GM12878 (cell line): Measurements from ENCODE around the gene ZNF792. TPM values are rescaled to one million over a fixed set of nuclear protein-coding genes. Genes with fewer than 3 reads are reported as not detected.

Source experiments
- ATAC-seq: fragments of 200-7000 bp; cut with Tn5 transposase; 3 replicates; pipeline ENCODE4 v1.9.1; 2020; ENCODE audit warnings: mild to moderate bottlenecking, moderate library complexity
- BruUV-seq: library from RNA; stranded (reverse); fragments of 400-500 nt; replicated peaks from 2 replicates; lab custom pipeline; 2021; lab: Mats Ljungman, UMichigan
- CTCF ChIA-PET: fragments of 300-600 bp; sonication (Branson Sonifier 250); formaldehyde crosslinking; extraction: SDS; loops from one replicate; lab custom pipeline; 2021; ENCODE audit warnings: inconsistent platforms; lab: Yijun Ruan, JAX
- POLR2A ChIA-PET: fragments of 350-600 bp; formaldehyde crosslinking; extraction: SDS; loops from one replicate; lab custom pipeline; 2021; ENCODE audit warnings: inconsistent platforms; lab: Charles Lee
- RAD21 ChIA-PET: fragments of 300-600 bp; sonication (Branson Sonifier 250); formaldehyde crosslinking; loops from one replicate; lab custom pipeline; 2023; ENCODE audit warnings: antibody characterized with exemption; ENCODE audit not compliant: unreplicated experiment; lab: Charles Lee
- SMC1A ChIA-PET: fragments of 300-600 bp; sonication (Branson Sonifier 250); formaldehyde crosslinking; loops from one replicate; lab custom pipeline; 2023; ENCODE audit not compliant: unreplicated experiment, uncharacterized antibody; lab: Charles Lee
- DNase-seq: peaks from one replicate; pipeline ENCODE4 v3.0.0-alpha.2; 2011; ENCODE audit warnings: low read depth, low spot score
- FAIRE-seq: peaks from 3 replicates; lab custom pipeline; 2011; peaks lifted over from hg19 to GRCh38; lab: Jason Lieb, UNC
- H2AFZ ChIP-seq: 2 replicates; pipeline ENCODE4 v1.6.0; 2011; ENCODE audit warnings: low read depth, low read length, control low read depth; ENCODE audit not compliant: control insufficient read depth
- H3K27ac ChIP-seq: 2 replicates; pipeline ENCODE4 v1.5.1; 2011; ENCODE audit warnings: control low read depth; ENCODE audit not compliant: control insufficient read depth, insufficient read depth
- H3K27me3 ChIP-seq, 2 experiments: replicated peaks in 1 of 2; 2 replicates each; pipeline versions ENCODE4 v1.6.0 to v1.6.1; 2011; ENCODE audit warnings: low read length in 1 of 2; ENCODE audit not compliant: control insufficient read depth in 2 of 2, insufficient read depth in 2 of 2
- H3K36me3 ChIP-seq, 2 experiments: 2 replicates each; pipeline ENCODE4 v1.5.1; 2011; ENCODE audit warnings: low read length in 1 of 2; ENCODE audit not compliant: control insufficient read depth in 2 of 2, insufficient read depth in 2 of 2
- H3K4me1 ChIP-seq: 2 replicates; pipeline ENCODE4 v1.6.1; 2011; ENCODE audit warnings: mild to moderate bottlenecking, low read length, moderate library complexity, mixed read lengths; ENCODE audit not compliant: control insufficient read depth, insufficient read depth
- H3K4me2 ChIP-seq: 2 replicates; pipeline ENCODE4 v1.6.0; 2011; ENCODE audit warnings: control low read depth; ENCODE audit not compliant: control insufficient read depth, insufficient read depth
- H3K4me3 ChIP-seq: fragments of 200-600 bp; sonication (generic); 2 replicates; pipeline ENCODE4 v1.5.1; 2016
- H3K79me2 ChIP-seq: 2 replicates; pipeline ENCODE4 v1.6.0; 2011; ENCODE audit warnings: low read length; ENCODE audit not compliant: control insufficient read depth, insufficient read depth
- H3K9ac ChIP-seq: 2 replicates; pipeline ENCODE4 v1.8.0; 2011; ENCODE audit warnings: low read length, control low read depth, mixed read lengths; ENCODE audit not compliant: control insufficient read depth, insufficient read depth
- H3K9me3 ChIP-seq: replicated peaks from 3 replicates; pipeline ENCODE4 v1.5.1; 2011; ENCODE audit warnings: mild to moderate bottlenecking, low read length; ENCODE audit not compliant: control insufficient read depth, insufficient read depth
- H4K20me1 ChIP-seq: 2 replicates; pipeline ENCODE4 v1.6.0; 2011; ENCODE audit not compliant: control insufficient read depth, insufficient read depth
- ATF7 ChIP-seq: fragments of 450-650 bp; IDR thresholded peaks from 2 replicates; pipeline ENCODE4 v1.6.1; 2016; ENCODE audit warnings: low read depth, mild to moderate bottlenecking
- CHD4 ChIP-seq: fragments of 200-600 bp; sonication (generic); IDR thresholded peaks from 2 replicates; pipeline ENCODE4 v1.6.1; 2016; ENCODE audit warnings: mild to moderate bottlenecking
- GABPA ChIP-seq: IDR thresholded peaks from 2 replicates; pipeline ENCODE4 v1.6.1; 2014; ENCODE audit warnings: antibody characterized with exemption, low read depth, mild to moderate bottlenecking, inconsistent platforms
- KAT2A ChIP-seq: conservative IDR thresholded peaks from 2 replicates; pipeline ENCODE4 v1.6.1; 2011; ENCODE audit warnings: low read depth, low read length; ENCODE audit not compliant: control insufficient read depth
- KDM1A ChIP-seq: fragments of 200-600 bp; sonication (generic); IDR thresholded peaks from 2 replicates; pipeline ENCODE4 v1.6.1; 2016; ENCODE audit warnings: borderline replicate concordance
- PAX5 ChIP-seq: IDR thresholded peaks from 2 replicates; pipeline ENCODE4 v1.6.1; 2011; ENCODE audit warnings: low read depth, low read length, borderline replicate concordance
- POLR2AphosphoS2 ChIP-seq: IDR thresholded peaks from 2 replicates; pipeline ENCODE4 v1.6.1; 2011; ENCODE audit warnings: low read depth, mild to moderate bottlenecking, low read length, improper control_type of control experiment, moderate library complexity
- RUNX3 ChIP-seq: IDR thresholded peaks from 2 replicates; pipeline ENCODE4 v1.6.1; 2012; ENCODE audit warnings: low read length, inconsistent platforms
- SUZ12 ChIP-seq: fragments of 200-600 bp; sonication (generic); IDR thresholded peaks from one replicate; pipeline ENCODE4 v1.6.1; 2018; ENCODE audit warnings: antibody characterized with exemption, mild to moderate bottlenecking; ENCODE audit not compliant: unreplicated experiment
- TARDBP ChIP-seq: IDR thresholded peaks from 2 replicates; pipeline ENCODE4 v1.6.1; 2016; ENCODE audit warnings: borderline replicate concordance
- ZNF384 ChIP-seq: IDR thresholded peaks from 2 replicates; pipeline ENCODE4 v1.6.1; 2012; ENCODE audit warnings: low read depth, mild to moderate bottlenecking, low read length, improper control_type of control experiment, borderline replicate concordance
- ZZZ3 ChIP-seq: IDR thresholded peaks from 2 replicates; pipeline ENCODE4 v1.6.1; 2011; ENCODE audit warnings: low read depth; ENCODE audit not compliant: control insufficient read depth, insufficient read length
- WGBS: methylation state at CpG from one replicate; pipeline ENCODE4 v1.1.6; 2016; ENCODE audit warnings: low lambda C conversion rate; ENCODE audit not compliant: insufficient replicate concordance, insufficient coverage; ENCODE audit errors: missing lambda C conversion rate; 5-methylcytosine and 5-hydroxymethylcytosine counted together
- in situ Hi-C: fragments of 300-500 bp; cut with MboI; formaldehyde crosslinking; loops from 9 replicates; pipeline ENCODE4 v1.14.3; 2018; ENCODE audit warnings: mixed read lengths
- intact Hi-C: fragments of 100-400 bp; cut with micrococcal nuclease; formaldehyde crosslinking; loops from one replicate; pipeline ENCODE4 v1.14.2; 2022; ENCODE audit not compliant: unreplicated experiment
- polyA plus RNA-seq, 11 experiments: library from polyadenylated mRNA; depleted of rRNA in 4 of 11; unstranded in 6 of 11; stranded (reverse) in 5 of 11; fragments of >200 nt; fragmentation: Nextera tagmentation in 4 of 11; fragmentation: Illumina TruSeq in 1 of 11; extraction: Ambion mirVana in 4 of 11; extraction: Trizol in 1 of 11; gene quantifications; 1 replicate in 1 of 11; 2 replicates in 10 of 11; pipeline versions ENCODE4 v1.2.1 to v1.2.3, GENCODE V29; 2011 to 2016; ENCODE audit warnings: inconsistent platforms in 2 of 11, missing spikeins in 2 of 11, low read depth in 1 of 11
- total RNA-seq, 4 experiments: library from RNA; depleted of rRNA in 3 of 4; stranded (reverse); fragments of >200 nt in 3 of 4; fragmentation: Illumina TruSeq in 1 of 4; extraction: Trizol in 1 of 4; gene quantifications; 2 replicates each; pipeline versions ENCODE4 v1.2.1 to v1.2.3, GENCODE V29; 2013 to 2021
- TF ChIP-seq, protein P1 (sequence below): fragments of 150-350 bp; IDR thresholded peaks from 2 replicates; pipeline ENCODE4 v1.6.1; 2014; ENCODE audit warnings: mild to moderate bottlenecking, low read depth, low read length
- TF ChIP-seq, protein P2 (sequence below): fragments of 450-650 bp; IDR thresholded peaks from 2 replicates; pipeline ENCODE4 v1.6.1; 2017; ENCODE audit warnings: mild to moderate bottlenecking, moderate library complexity
- TF ChIP-seq, protein P3 (sequence below): IDR thresholded peaks from 2 replicates; pipeline ENCODE4 v1.6.1; 2011; ENCODE audit warnings: mild to moderate bottlenecking, low read depth, low read length, moderate library complexity; ENCODE audit not compliant: insufficient replicate concordance

Gene ZNF792
- total and polyA plus RNA-seq, 10 of the 15 experiments (the other 5 are each of a cell fraction or from before 2014, with no cell fraction given), result 0.53 to 4.8 (median 1.3) TPM

DNA sequence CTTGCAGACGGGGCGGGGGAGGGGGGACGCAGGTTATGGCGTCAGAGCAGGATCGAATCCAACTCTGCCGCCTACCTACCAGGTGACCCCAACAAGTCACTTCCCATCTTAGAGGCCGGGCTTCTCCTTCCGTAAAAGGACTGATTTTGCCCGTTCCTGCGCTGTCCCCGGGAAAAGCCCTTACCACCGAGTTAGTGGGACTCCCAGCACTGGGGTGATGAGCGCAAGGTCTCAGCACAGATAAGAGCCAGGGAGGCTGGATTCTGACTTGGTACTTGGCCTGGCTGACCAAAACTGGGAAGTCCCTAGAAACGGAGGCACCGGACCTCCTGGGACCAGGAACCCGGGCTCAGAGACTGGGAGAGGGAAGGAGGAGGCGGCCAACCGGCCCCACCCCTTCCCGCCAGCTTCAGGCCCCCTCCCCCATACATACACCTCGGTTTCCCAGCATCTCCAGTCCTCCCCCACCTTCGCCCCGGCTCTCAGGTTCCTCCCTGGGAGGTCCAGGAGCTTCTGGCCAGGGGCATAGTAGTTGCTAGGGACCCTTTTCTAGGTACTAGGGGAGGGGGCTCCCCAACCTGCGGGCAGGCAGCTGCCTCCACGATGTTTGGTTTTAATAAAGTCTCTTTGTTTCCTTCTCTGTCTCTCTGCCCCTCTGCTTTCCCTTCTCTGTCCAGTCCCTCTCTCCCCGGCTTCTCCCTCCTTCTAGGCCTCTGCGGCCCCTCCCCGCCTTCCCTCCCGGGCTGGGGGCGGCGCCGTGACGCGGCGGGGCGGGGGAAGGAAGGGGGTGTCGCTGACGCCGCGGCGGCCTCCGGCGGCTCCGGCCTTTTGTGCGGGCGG is 35.7 kb upstream of the ZNF792 start, which contains the start of gene GRAMD1A:
TSS of gene GRAMD1A (plus strand) at position 826 of the 840 bp plus-strand sequence. CDS start 156 bp downstream, outside the sequence.
- peaks cover 45% of the 10 kb centered on the region for H3K79me2 ChIP-seq
- POLR2A ChIA-PET, result interaction anchor here (0.5 to 4.7 kb wide), 5 partner anchors 10 to 1595 kb away, joined by 4 to 38 read pairs (median 5); no protein-coding TSS in a partner anchor
- WGBS, result 1% methylated on average over 37 of the region's 45 CpGs
- SMC1A ChIA-PET, result interaction anchor here (0.7 to 1.7 kb wide), 4 partner anchors 9 to 21 kb away, joined by 3 to 6 read pairs (median 4); no protein-coding TSS in a partner anchor
- peaks cover 3% of the 10 kb centered on the region in 2 experiments; a peak in 3 of 4 replicates for H3K36me3 ChIP-seq
- peak within 1 kb of the TSS; percentile 96 for H3K4me2 ChIP-seq
- peak within 1 kb of the TSS; percentile 95 for H3K4me3 ChIP-seq
- no peaks in the 10 kb centered on the region; the same call in 2 of the 3 replicates for H3K9me3 ChIP-seq
- TSS peak; percentile 99 for BruUV-seq
- intact Hi-C loops, result no loop called here
- DNase-seq (no peak), ATAC-seq (peak; percentile 72), FAIRE-seq (no peak)
- peak within 1 kb of the TSS; percentile 76 for H2AFZ ChIP-seq
- H3K4me1 ChIP-seq, result peaks cover 43% of the 10 kb centered on the region
- in situ Hi-C loops, result no loop called here
- peaks cover 6% of the 10 kb centered on the region; the same call in 1 of the 2 replicates for H4K20me1 ChIP-seq
- peak within 1 kb of the TSS; percentile 94 for H3K9ac ChIP-seq
- no peaks in the 10 kb centered on the region for H3K27me3 ChIP-seq
- CTCF ChIA-PET, result interaction anchor here (1.6 to 2.2 kb wide), 2 partner anchors 11 to 136 kb away, joined by 3 to 5 read pairs; partner anchors contain the start of gene LGI4
- RAD21 ChIA-PET, result interaction anchor here (1.4 to 3.5 kb wide), 2 partner anchors 10 to 27 kb away, joined by 3 to 33 read pairs; no protein-coding TSS in a partner anchor
- peak within 1 kb of the TSS; percentile 86 for H3K27ac ChIP-seq
- TF ChIP-seq ZNF384 (no peak), ATF7 (peak; percentile 23; the same call in 1 of the 2 replicates), KDM1A (no peak), PAX5 (no peak), ZZZ3 (no peak), KAT2A (no peak), CHD4 (no peak), GABPA (no peak), RUNX3 (peak; percentile 18), POLR2AphosphoS2 (peak; percentile 19; the same call in 1 of the 2 replicates), TARDBP (no peak), SUZ12 (no peak)
- TF ChIP-seq, protein P1, sequence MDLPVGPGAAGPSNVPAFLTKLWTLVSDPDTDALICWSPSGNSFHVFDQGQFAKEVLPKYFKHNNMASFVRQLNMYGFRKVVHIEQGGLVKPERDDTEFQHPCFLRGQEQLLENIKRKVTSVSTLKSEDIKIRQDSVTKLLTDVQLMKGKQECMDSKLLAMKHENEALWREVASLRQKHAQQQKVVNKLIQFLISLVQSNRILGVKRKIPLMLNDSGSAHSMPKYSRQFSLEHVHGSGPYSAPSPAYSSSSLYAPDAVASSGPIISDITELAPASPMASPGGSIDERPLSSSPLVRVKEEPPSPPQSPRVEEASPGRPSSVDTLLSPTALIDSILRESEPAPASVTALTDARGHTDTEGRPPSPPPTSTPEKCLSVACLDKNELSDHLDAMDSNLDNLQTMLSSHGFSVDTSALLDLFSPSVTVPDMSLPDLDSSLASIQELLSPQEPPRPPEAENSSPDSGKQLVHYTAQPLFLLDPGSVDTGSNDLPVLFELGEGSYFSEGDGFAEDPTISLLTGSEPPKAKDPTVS, result no peak
- TF ChIP-seq, protein P2, sequence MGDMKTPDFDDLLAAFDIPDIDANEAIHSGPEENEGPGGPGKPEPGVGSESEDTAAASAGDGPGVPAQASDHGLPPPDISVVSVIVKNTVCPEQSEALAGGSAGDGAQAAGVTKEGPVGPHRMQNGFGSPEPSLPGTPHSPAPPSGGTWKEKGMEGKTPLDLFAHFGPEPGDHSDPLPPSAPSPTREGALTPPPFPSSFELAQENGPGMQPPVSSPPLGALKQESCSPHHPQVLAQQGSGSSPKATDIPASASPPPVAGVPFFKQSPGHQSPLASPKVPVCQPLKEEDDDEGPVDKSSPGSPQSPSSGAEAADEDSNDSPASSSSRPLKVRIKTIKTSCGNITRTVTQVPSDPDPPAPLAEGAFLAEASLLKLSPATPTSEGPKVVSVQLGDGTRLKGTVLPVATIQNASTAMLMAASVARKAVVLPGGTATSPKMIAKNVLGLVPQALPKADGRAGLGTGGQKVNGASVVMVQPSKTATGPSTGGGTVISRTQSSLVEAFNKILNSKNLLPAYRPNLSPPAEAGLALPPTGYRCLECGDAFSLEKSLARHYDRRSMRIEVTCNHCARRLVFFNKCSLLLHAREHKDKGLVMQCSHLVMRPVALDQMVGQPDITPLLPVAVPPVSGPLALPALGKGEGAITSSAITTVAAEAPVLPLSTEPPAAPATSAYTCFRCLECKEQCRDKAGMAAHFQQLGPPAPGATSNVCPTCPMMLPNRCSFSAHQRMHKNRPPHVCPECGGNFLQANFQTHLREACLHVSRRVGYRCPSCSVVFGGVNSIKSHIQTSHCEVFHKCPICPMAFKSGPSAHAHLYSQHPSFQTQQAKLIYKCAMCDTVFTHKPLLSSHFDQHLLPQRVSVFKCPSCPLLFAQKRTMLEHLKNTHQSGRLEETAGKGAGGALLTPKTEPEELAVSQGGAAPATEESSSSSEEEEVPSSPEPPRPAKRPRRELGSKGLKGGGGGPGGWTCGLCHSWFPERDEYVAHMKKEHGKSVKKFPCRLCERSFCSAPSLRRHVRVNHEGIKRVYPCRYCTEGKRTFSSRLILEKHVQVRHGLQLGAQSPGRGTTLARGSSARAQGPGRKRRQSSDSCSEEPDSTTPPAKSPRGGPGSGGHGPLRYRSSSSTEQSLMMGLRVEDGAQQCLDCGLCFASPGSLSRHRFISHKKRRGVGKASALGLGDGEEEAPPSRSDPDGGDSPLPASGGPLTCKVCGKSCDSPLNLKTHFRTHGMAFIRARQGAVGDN, result peak; percentile 32; the same call in 1 of the 2 replicates
- TF ChIP-seq, protein P3, sequence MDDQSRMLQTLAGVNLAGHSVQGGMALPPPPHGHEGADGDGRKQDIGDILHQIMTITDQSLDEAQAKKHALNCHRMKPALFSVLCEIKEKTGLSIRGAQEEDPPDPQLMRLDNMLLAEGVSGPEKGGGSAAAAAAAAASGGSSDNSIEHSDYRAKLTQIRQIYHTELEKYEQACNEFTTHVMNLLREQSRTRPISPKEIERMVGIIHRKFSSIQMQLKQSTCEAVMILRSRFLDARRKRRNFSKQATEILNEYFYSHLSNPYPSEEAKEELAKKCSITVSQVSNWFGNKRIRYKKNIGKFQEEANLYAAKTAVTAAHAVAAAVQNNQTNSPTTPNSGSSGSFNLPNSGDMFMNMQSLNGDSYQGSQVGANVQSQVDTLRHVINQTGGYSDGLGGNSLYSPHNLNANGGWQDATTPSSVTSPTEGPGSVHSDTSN, result no peak
